HG02571 (cell line): ENCODE measurements around the gene CA7.
A peak's percentile ranks its signal among the peaks of the same experiment; 100 is the strongest.

Experiments
- ATAC-seq: cut with Tn5 transposase; IDR thresholded peaks from one replicate; pipeline ENCODE4 v1.9.1; 2021; ENCODE audit warnings: mild to moderate bottlenecking, moderate library complexity; ENCODE audit not compliant: unreplicated experiment

Gene CA7

DNA sequence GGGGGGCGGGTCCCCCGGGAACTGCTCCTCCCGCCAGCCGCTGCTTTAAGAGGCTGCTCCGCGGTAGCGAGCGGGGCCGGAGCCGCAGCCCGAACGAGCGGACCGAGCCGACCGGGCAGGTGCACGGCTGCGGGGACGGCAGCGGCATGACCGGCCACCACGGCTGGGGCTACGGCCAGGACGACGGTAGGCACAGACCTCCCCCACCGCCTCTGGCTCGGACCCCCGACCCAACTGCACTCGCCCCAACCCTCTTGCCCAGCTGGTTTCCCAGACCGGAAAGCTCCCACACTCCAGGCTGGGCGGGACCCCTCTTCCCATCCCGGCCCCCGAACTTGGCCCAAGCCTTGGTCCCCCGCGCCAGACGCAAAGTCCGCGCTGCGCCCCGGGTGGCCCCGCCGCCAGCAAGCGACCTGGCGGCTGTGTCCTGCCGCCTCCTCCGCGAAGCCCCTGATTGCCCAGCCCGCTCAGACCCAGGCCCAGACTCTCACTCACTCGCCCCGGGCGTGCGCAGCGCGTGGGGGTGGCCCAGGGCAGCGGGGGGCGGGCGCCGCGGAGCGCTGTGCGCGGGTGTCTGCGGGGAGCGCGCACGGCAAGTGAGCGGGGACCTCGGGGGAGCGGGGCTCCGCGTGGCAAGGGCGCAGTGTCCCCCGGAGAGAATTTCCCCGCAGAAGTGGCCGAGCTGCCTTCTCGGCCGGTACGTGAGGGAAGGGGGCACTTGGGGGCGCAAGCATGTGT is at the start of gene CA7:
Gene CA7 (plus strand): TSS at position 73 of the 738 bp plus-strand sequence. CDS start 74 bp downstream, at position 147.
- no peak for ATAC-seq

DNA sequence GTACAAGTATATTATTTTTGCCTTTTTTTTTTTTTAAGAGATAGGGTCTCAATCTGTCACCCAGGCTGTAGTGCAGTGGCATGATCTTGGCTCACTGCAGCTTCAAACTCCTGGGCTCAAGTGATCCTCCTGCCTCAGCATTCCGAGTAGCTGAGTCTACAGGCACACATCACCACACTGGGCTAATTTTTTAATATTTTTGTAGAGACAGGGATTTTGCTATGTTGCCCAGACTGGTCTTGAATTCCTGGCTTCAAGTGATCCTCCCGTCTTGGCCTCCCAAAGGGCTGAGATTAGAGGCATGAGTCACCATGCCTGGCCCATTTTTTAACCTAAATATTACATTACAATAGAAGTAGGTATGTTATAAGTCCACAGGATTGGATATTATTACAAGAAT is 46.1 kb upstream of the CA7 start:
- no peak for ATAC-seq

DNA sequence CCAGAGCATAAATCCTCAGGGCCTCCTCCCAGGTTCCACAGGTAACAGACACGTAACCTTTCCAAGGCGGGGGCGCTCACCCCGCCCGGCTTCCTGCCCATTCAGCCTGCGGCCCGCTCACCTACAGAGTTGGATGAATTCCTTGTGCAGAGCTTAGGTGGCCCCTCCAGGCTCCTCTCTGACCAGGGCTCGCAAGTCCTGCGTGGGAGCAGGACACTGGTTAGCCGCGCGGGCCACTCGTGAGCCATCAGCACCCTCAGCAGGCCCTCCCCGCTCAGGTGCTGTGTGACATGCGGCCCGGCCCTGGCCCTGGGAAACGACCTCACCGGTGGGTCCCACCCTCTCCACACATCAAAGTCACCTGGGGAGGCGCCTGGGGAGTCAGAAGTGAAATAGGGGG is 43.4 kb upstream of the CA7 start:
- no peak for ATAC-seq

DNA sequence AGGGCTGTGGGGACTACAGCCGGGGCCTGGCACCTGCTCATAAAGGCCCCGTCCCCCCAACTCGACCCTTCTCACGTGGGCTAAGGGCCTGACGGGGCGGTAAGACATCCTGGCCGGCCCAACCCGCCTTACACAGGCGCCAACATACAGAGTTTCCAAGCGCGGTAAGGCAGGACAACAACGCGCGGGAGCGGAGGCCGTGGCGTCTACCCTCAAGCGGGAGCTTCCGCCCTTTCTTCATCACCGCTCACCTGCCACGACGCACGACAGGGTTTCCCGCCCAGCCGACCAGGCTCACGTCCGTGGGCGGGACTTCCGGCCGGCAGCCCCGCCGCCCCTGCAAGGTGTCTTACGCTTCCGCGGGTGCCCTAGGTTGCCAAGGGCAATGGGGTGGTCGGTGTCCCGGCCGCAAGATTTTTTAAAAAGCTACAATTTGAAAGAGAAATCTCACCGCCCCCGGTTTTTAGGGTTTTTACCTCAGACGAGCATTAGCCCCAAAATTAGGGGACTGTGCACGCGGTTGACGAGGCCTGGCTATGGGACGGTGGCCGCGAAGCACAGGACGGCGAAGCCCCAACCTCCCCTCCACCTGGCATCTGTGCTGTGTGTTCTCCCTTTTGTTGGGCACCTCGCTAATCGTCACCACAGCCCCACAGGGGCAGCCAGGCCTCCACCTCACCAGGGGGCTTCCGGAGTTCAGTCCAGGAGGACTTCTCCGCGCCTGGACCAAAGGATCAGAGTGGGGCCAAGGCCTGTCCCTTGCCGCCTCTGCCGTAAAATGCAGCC is 42.7 kb upstream of the CA7 start, which contains the start of gene TERB1:
Gene TERB1 (minus strand): TSS at position 265 of the 786 bp plus-strand sequence. CDS start 4,786 bp downstream, outside the sequence.
- ATAC-seq: no peak

DNA sequence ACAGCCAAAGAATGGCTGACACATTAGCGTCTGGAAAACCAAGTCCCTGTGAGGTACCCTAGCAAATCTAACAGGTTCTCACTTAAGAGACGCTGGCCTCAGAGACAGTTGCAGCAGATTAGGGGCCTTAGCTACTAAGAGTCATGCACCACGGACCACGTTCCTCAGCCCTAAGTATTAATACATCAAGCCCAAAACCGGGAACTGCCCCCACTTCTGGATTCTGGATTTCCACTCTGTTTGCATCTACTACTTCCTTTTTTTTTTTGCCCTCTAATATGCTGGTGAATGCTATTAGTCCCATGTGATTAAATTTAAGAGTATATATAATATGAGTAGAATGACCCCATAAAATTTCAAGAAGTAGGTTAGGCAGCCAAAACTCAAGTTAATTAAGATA is 42.1 kb upstream of the CA7 start:
- no peak for ATAC-seq

DNA sequence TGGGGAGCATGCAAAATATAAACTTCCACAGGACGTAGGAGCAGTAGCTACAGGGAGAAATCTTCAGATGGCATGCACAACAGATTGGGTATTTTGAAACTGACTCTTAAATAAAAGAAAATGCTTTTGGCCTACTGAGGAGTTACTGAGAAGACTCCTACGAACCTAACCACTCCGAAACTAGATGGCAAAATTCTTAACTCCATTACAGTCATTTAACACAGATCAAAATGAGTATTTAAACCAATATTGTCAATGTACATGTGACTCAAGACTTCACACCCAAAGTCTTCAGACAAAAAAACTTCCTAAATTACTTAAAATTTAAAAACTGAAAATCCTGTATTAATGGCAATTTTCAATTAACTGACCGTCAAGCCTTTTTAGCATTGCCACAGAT is 34.4 kb upstream of the CA7 start:
- no peak for ATAC-seq

DNA sequence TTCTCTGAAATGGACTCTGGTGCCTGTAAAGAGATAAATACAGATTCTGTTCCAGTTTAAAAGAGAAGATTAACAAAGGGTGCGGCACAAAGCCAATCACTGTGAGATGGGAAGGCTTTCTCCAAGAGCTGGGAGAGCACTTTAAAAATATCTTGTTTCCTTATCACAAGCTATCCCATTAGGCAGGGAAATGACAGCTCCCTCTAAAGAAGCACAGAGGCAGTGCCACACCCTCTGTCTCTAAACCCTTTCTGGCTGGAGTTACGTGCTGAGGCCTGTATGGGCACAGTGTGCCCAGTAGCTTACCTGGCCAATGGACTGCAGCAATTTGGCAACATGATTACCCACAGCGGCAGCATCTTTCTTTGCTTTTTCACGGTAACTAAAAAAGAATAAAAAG is 33.8 kb upstream of the CA7 start:
- no peak for ATAC-seq

DNA sequence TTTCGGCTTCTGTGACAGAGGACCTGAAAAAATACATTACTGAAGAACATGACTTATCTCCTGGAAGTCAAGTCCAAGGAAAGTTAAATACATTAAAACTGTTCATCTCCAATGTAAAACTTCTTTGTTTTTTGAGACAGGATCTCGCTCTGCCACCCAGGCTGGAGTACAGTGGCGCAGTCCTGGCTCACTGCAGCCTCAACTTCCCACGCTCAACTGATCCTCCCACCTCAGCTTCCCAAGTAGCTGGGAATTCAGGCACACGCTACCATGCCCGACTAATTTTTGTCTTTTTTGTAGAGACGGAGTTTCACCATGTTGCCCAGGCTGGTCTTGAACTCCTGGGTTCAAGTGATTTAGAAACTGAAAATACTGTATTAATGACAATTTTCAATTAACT is 33.2 kb upstream of the CA7 start:
- ATAC-seq: no peak

DNA sequence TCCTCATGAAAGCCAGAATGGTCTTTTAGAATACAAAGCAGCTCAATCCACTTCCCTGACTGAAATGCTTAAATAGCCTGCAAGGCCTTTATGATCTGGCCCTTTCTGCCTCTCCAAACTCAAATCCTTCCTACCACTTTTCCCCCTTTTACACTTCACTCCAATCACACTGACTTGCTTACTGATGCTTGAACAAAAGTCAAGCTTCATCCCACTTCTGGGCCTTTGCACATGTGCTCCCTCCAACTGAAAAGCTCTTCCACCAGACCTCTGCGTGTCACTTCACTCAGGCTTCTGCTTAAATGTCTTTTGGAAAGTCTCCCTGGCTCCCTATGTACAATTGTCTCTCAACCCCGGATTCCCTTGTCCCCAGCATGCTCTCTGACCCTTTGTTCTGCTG is 29.5 kb upstream of the CA7 start:
- ATAC-seq: no peak

DNA sequence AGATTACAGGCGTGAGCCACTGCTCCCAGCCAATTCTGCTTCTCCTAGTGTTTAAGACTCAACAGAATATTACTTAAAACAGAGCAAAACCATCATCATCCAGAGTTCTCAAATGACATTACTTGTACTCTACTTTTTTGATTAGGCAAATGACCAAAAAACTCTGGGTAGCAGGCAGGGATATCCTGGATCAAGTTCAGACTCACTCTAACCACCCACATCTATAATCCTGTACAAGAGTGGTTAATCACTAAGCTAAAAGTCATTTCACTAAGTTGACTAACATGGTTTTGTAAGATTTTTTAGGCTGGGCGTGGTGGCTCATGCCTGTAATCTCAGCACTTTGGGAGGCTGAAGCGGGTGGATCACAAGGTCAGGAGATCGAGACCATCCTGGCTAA is 20.2 kb upstream of the CA7 start:
- no peak for ATAC-seq

DNA sequence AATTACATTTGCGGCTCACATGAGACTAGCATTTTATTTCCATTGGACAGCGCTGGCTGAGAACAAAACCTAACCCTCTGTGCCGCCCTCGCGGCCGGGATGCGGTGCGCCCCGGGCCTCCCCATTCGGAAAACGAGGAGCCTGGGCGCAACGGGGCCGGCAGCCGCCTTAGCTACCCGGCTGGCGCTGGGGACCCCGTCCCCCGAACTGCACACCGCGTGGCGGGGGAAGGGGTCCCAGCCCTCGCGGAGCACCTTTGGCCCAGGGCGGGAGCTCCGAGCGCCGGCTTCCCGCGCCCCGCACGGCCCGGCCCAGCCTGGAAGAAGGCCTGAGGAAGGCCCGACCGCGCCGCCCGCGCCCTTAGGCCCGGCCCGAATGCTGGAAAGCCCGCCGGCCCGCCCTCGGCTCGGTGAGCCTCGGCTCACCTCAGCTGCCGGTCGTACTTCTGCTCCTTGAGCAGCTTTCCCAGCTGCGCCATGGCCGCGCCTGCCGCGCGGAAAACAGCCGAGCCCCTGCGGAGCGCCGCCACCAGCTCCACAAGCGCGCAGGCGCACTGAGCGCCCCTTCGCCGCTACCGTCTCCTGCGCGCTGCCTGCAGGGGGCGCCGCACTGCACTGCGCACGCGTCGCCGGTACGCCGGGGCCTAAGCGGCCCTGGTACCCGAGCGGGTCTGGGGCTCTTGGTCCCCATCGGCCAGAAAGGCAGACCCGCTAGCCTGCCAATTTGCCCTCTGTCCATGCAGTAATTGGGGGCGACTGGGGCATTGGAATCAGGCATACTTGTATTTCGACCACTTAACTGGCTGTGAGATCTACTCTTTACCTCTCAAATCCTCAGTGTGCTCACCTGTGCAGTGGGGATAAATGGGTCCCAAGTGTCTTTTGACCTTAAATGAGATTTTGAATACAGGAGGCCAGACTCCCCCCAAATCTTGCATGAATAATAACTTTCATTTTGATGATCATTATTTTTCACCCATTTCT is 13.5 kb upstream of the CA7 start, which contains the start of gene NAE1:
Gene NAE1 (minus strand): TSS at position 555 of the 983 bp plus-strand sequence. CDS start 77 bp downstream, at position 478.
- peak; percentile 87 for ATAC-seq

DNA sequence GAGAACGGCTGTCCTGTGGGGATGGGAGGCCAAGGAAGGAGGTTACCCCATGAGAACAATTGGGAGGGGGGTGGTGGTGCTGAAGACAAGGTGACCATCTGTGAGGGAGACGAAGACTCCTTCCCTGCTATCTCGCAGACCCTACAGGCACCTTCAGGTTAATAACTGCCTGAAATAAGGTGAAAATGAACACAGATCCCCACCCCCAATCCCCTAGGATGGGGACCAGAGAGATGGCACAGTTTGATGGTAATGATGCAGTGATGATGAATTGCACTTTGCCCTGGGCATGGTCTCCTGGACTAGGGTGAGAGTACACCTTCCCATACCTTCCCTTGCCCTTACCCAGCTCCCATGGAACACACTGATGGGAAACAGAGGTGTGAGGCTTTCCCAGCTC is 12.0 kb upstream of the CA7 start:
- ATAC-seq: no peak

DNA sequence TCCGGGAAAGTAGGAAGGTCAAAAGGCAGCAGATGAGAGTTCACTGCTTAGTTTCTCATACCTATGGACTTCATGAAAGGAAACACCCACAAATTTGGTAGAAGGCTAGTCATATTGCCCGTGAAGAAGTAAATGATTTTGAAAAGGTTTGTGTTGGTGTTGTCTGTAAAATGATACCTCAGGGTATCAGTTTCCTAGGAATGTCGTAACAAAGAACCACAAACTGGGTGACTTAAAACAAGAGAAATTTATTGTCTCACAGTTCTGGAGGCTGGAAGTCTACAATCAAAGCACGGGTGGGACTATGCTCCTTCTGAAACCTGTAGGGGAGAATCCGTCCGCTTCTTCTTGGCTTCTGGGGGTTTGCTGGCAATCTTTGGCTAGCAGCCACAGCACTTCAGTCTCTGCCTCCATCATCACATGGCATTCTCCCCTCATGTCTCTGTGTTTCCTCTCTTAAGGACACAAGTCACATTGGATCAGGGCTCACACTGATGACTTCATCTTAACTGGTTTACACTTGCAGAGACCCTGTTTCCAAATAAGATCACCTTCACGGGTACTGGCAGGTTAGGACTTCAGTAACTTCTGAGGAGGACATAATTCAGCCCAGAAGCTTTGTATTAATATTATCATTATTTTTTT is 11.4 kb upstream of the CA7 start:
- no peak for ATAC-seq

DNA sequence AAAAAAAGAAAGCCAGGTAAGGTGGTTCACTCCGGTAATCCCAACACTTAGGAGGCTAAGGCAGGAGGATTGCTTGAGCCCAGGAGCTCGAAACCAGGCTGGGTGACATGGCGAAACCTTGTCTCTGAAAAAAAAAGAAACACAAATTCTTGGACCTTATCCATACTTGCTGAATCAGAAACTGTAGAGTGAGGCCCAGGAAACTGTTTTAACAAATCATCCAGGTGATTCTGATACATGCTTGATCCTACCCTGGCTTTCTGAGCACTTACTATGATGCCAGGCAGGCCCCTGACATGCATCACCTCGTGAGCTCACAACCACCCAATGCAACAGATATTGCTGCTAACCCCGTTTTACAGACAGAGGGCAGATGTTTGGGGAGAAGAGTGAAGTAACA is 9.5 kb upstream of the CA7 start:
- ATAC-seq: no peak

DNA sequence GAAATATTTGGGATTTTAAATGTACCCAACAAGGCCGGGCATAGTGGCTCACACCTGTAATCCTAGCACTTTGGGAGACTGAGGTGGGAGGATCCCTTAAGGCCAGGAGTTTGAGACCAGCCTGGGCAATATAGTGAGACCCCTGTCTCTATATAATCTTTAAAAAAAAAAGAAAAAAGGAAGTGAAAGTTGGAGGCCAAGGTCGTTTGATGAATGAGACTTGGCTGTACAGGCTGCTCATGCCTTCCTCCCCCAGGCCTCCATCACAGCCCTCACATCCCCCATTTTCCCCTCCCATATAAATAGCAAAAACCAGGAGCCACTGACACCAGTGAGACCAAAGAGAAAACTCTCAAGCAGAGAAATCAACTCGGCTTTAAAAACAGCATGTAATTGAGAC is 3.3 kb upstream of the CA7 start:
- no peak for ATAC-seq

DNA sequence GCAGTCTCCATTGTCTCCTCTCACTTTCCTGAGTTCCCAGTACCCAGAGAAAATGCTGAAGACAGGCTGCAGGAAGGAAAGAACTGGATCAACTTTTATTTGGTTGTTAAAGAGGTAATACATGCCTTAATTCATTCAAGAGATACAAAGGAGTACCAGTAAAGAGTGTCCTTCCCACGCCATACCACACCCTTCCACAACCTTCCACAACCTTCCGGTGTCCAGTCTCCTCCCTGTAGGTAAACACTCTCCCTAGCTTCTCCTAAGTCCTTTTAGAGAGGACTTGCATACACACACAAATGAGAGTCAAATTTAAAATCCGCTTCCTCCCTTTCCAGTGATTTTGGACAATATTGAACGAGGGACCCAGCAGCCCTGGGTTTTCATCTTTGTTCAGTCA is 2.8 kb upstream of the CA7 start:
- ATAC-seq: no peak

DNA sequence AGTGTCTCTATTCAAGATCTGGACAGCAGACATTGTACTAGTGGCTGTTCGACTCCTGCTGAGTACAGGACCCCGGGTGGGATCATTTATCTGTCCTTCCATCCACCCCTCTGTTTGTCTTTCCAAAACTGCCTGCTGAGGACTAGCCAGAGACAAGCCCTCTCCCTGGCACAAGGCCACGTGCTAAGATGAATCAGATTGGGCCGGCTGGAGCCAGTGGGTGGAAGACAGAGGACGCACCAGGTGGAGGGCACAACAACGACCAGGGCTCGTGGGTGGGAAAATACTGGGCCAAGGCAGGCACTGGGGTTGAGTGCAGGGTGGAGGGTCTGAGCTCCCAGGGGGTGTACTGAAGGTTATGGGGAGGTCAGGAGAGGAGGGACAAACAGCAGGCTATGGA is 1.4 kb upstream of the CA7 start:
- ATAC-seq: no peak

DNA sequence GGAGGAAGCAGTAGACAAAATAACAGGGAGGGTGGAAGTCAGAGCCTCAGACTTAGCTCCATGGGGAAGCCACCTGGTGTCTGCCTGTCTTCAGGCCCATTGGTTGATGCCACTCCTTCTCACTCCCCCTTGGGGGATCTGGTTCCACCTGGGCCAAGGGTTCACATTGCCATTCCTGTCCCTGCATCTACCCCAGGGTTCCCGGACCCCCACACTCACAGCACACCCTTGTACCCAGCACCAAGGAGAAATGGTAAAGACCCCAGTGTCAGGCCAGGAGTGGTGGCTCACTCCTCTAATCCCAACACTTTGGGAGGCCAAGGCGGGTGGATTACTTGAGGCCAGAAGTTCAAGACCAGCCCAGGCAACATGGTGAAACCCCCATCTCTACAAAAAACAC is 1.0 kb upstream of the CA7 start:
- no peak for ATAC-seq

DNA sequence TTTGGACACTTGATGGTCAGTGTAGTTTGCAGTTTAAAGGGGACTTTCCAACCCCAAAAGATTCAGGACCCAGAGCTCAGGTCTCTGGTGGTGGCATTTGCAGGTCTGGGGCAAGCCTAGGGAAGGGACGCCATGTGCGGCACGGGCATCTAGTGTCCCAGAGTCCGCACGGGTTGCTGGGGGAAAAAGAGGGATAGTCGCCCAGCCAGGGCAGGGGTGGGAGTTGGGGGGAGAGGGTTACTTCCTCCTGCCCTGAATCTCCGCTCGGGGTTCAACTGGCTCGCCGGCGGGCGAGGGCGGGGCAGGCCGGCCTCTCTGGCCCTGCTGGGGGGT is 239 bp upstream of the CA7 start:
- no peak for ATAC-seq

DNA sequence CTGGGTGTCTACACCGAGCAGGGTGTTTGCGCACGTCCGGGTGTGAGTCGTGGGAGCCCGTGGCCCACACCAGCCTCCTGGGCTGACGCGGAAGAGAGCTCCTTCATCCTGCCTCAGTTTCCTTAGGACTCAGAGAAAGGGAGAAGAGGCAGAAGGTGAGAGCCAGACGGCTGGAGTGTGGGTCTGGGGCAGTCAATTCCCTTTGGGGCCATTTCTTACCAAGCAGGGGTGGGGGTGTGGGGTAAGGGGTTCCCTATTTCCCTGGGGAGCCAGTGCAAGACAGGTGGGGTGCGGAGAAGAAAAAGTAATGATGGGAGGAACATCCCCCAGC is 831 bp downstream of the CA7 start:
- no peak for ATAC-seq

DNA sequence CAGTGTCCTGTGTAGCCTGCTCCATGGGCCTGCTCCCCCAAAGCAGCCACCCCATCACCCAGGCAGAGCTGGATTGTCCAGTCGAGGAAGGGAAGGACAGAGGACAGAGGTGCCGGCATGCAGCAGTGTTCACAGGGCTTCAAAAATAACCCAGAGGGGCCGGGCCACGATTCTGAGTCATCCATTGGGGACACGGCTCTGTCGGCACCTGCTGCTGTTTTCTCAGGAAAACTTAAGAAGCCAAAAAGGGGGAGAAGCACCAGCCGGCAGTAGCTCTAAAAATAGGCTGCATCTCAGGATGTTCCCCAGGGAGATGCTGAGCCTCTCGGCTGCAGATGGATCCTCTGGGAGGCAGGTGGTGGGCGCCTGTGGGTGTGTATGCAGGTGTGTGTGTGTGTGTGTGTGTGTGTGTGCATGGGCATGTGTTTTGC is 1.6 kb downstream of the CA7 start:
- ATAC-seq: no peak
